GM23338 (cell line): Measurements from ENCODE around the gene MRPL34. TPM values are rescaled to one million over a fixed set of nuclear protein-coding genes. Genes with fewer than 3 reads are reported as not detected.

ENCODE experiments used
- ATAC-seq: fragments of 200-7000 bp; cut with Tn5 transposase; 3 replicates; pipeline ENCODE4 v1.9.1; 2020
- DNase-seq: peaks from one replicate; pipeline ENCODE4 v3.0.0-alpha.2; 2015; ENCODE audit warnings: low spot score
- H2AFZ ChIP-seq: fragments of 200-600 bp; sonication (generic); 2 replicates; pipeline ENCODE4 v1.8.0; 2016; ENCODE audit warnings: antibody characterized with exemption, mild to moderate bottlenecking, moderate library complexity
- H3F3A ChIP-seq: fragments of 200-600 bp; sonication (generic); replicated peaks from 2 replicates; pipeline ENCODE4 v1.8.0; 2017; ENCODE audit warnings: antibody characterized with exemption, mixed run types, low read depth
- H3K27ac ChIP-seq: fragments of 200-600 bp; sonication (generic); 2 replicates; pipeline ENCODE4 v1.6.1; 2016; ENCODE audit warnings: low read depth
- H3K27me3 ChIP-seq: fragments of 200-600 bp; sonication (generic); 2 replicates; pipeline ENCODE4 v1.8.0; 2016; ENCODE audit warnings: mild to moderate bottlenecking, mixed run types, moderate library complexity; ENCODE audit not compliant: insufficient read depth
- H3K36me3 ChIP-seq: fragments of 200-600 bp; sonication (generic); 2 replicates; pipeline ENCODE4 v1.8.0; 2016; ENCODE audit warnings: mild to moderate bottlenecking; ENCODE audit not compliant: insufficient read depth
- H3K4me1 ChIP-seq: fragments of 200-600 bp; sonication (generic); 2 replicates; pipeline ENCODE4 v1.8.0; 2016; ENCODE audit warnings: mild to moderate bottlenecking, moderate library complexity; ENCODE audit not compliant: insufficient read depth
- H3K4me2 ChIP-seq: fragments of 200-600 bp; sonication (generic); 2 replicates; pipeline ENCODE4 v1.7.1; 2017; ENCODE audit warnings: mixed run types
- H3K4me3 ChIP-seq: fragments of 200-600 bp; sonication (generic); 2 replicates; pipeline ENCODE4 v1.6.1; 2016; ENCODE audit warnings: mixed run types
- H3K79me2 ChIP-seq: fragments of 200-600 bp; sonication (generic); replicated peaks from 2 replicates; pipeline ENCODE4 v1.8.0; 2017; ENCODE audit warnings: mild to moderate bottlenecking; ENCODE audit not compliant: insufficient read depth
- H3K9me2 ChIP-seq: fragments of 200-600 bp; sonication (generic); 2 replicates; pipeline ENCODE4 v1.8.0; 2017; ENCODE audit not compliant: insufficient read depth
- H4K20me1 ChIP-seq: fragments of 200-600 bp; sonication (generic); replicated peaks from 2 replicates; pipeline ENCODE4 v1.8.0; 2017; ENCODE audit warnings: mild to moderate bottlenecking; ENCODE audit not compliant: insufficient read depth
- H3K27ac Mint-ChIP-seq: 2 replicates; pipeline ENCODE4 v1.8.0; 2020; ENCODE audit warnings: inconsistent platforms, mild to moderate bottlenecking, moderate library complexity, mixed read lengths
- H3K27me3 Mint-ChIP-seq: 3 replicates; pipeline ENCODE4 v1.8.0; 2022; ENCODE audit warnings: low read depth, mild to moderate bottlenecking, moderate library complexity, mixed read lengths, inconsistent platforms; ENCODE audit not compliant: insufficient read depth, poor library complexity
- H3K36me3 Mint-ChIP-seq: 3 replicates; pipeline ENCODE4 v1.8.0; 2021; ENCODE audit warnings: low read depth, mild to moderate bottlenecking, inconsistent platforms, moderate library complexity, mixed read lengths
- H3K4me1 Mint-ChIP-seq: 3 replicates; pipeline ENCODE4 v1.8.0; 2020; ENCODE audit warnings: mild to moderate bottlenecking, inconsistent platforms, mixed read lengths
- H3K4me3 Mint-ChIP-seq: 3 replicates; pipeline ENCODE4 v1.8.0; 2021; ENCODE audit warnings: moderate library complexity, mild to moderate bottlenecking, inconsistent platforms, mixed read lengths
- H3K9me3 Mint-ChIP-seq: 3 replicates; pipeline ENCODE4 v1.8.0; 2020; ENCODE audit warnings: moderate library complexity, mild to moderate bottlenecking, inconsistent platforms, mixed read lengths
- EZH2 ChIP-seq: fragments of 200-600 bp; sonication (generic); IDR thresholded peaks from one replicate; pipeline ENCODE4 v1.8.0; 2017; ENCODE audit warnings: antibody characterized with exemption, mild to moderate bottlenecking, low read depth; ENCODE audit not compliant: unreplicated experiment
- NANOG ChIP-seq: IDR thresholded peaks from 2 replicates; pipeline ENCODE4 v1.6.1; 2016; ENCODE audit warnings: antibody characterized with exemption, borderline replicate concordance
- POLR2AphosphoS5 ChIP-seq: IDR thresholded peaks from 2 replicates; pipeline ENCODE4 v1.6.1; 2016; ENCODE audit warnings: antibody characterized with exemption, low read depth
- REST ChIP-seq: IDR thresholded peaks from one replicate; pipeline ENCODE4 v1.6.1; 2018; ENCODE audit warnings: antibody characterized with exemption; ENCODE audit not compliant: unreplicated experiment
- STAT1 ChIP-seq: IDR thresholded peaks from one replicate; pipeline ENCODE4 v1.6.1; 2016; ENCODE audit warnings: antibody characterized with exemption; ENCODE audit not compliant: unreplicated experiment
- ZNF331 ChIP-seq: fragments of 250-450 bp; sonication (Bioruptor Pico); IDR thresholded peaks from 2 replicates; pipeline ENCODE4 v1.5.0; 2020; ENCODE audit warnings: low read depth, mild to moderate bottlenecking, moderate library complexity
- ZNF462 ChIP-seq: fragments of 250-450 bp; sonication (Bioruptor Pico); IDR thresholded peaks from 2 replicates; pipeline ENCODE4 v1.5.0; 2020; ENCODE audit warnings: mild to moderate bottlenecking, moderate library complexity
- polyA plus RNA-seq: library from polyadenylated mRNA; unstranded; fragments of >200 nt; fragmentation: Nextera tagmentation; extraction: Ambion mirVana; gene quantifications from 2 replicates; pipeline ENCODE4 v1.2.1, GENCODE V29; 2016
- total RNA-seq: library from RNA; depleted of rRNA; stranded (reverse); fragments of >200 nt; shearing (Covaris generic); gene quantifications from 2 replicates; pipeline ENCODE4 v1.2.3, GENCODE V29; 2014

MRPL34 gene
- total and polyA plus RNA-seq, 2 experiments from 2014 or later: 59.9 to 266 TPM

GRCh38 chr19:17266589-17266974 is 39.1 kb upstream of the MRPL34 start (continued):
- no peak for TF ChIP-seq ZNF462

- peak within 1 kb of the TSS; percentile 97 for H3K27ac Mint-ChIP-seq
- Histone ChIP-seq H4K20me1 (no peaks in the 10 kb centered on the region), H3K4me3 (peak within 1 kb of the TSS; percentile 79), H3K4me1 (0 out of 2 replicates have a peak, but pooled peaks cover 5% of the 10 kb centered on the region), H3K27me3 (no peaks in the 10 kb centered on the region), H2AFZ (no peak within 1 kb of the TSS; the same call in 1 of the 2 replicates), H3F3A (peaks cover 4% of the 10 kb centered on the region; the same call in 1 of the 2 replicates), H3K36me3 (peaks cover 4% of the 10 kb centered on the region), H3K4me2 (peak within 1 kb of the TSS; percentile 88), H3K9me2 (no peaks in the 10 kb centered on the region), H3K79me2 (peaks cover 12% of the 10 kb centered on the region; the same call in 1 of the 2 replicates), H3K27ac (peak within 1 kb of the TSS; percentile 90)
- peaks cover 6% of the 10 kb centered on the region; the same call in 2 of the 3 replicates for H3K9me3 Mint-ChIP-seq
- DNase-seq (peak; percentile 99), ATAC-seq (peak; percentile 94)
- peaks cover 22% of the 10 kb centered on the region for H3K27me3 Mint-ChIP-seq
- H3K4me1 Mint-ChIP-seq: peaks cover 20% of the 10 kb centered on the region
- peaks cover 32% of the 10 kb centered on the region for H3K36me3 Mint-ChIP-seq
- peak within 1 kb of the TSS; percentile 96 for H3K4me3 Mint-ChIP-seq
- TF ChIP-seq NANOG (no peak), EZH2 (no peak), STAT1 (no peak), ZNF331 (CRISPR knock-in tag) (no peak), POLR2AphosphoS5 (peak; percentile 78), REST (no peak)
Observed at GRCh38 chr19:17266975-17267788, 38.5 kb upstream of the MRPL34 start, which contains the start of gene BABAM1. BABAM1 (plus strand) TSS chr19:17267443; CDS start chr19:17268807, 1,364 bp downstream.
